NT2/D1 (cell line): ENCODE results near the gene CNOT1.

Experiments used
- YY1 ChIP-seq: IDR thresholded peaks from 2 replicates; pipeline ENCODE4 v1.6.1; 2011; ENCODE audit not compliant: insufficient read length, insufficient read depth
- ZNF274 ChIP-seq: IDR thresholded peaks from 2 replicates; pipeline ENCODE4 v1.6.1; 2011; ENCODE audit warnings: mild to moderate bottlenecking, low read depth, low read length

DNA sequence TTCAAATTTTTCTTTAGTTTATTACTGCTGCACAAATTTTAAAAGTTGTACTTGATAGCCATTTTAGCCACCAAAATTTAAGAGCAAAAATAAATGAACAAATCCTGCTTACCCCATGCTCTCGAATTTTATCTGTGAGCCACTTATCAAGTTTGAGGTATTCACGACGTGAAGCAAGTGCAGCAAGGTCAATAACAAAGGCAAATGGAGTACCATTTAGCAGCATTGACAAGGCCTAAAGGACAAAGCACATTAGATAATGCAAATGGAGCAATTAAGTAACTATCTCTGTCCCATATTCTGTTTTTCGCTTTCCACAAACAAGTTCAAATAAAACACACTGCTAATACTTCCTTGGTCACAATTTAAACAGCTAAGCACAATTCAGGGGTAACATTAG, 54.7 kb downstream of the CNOT1 start:
- TF ChIP-seq ZNF274 (no peak), YY1 (no peak)
